ENCODE measurements around the gene SPRY1.

The SPRY1 gene

DNA sequence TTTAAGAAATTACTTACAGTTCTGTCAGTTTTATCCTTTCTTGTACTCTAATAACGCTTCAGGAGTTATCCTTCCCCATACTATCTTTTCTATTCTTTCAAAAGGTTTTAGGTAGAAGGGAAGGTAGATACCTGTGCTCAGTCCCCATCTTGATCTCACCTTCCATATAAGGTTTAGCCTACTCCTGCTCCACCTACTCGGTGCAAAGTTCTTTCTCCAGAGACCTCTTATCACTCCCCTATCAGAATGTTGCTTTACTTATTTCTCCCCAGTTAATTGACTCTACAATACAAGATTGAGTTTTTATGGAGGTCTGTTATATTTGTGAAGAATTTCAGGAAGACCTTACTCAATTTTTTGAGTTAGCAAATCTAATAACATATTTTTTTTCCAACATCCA, 33.9 kb downstream of the SPRY1 start:
- no peak for TF ChIP-seq GATA2 (IDR thresholded peaks at IDR 0.05; ENCODE audit: low read depth, low read length)
- no peak for TF ChIP-seq GATA3 (IDR thresholded peaks at IDR 0.05; ENCODE audit: low read depth, low read length)

DNA sequence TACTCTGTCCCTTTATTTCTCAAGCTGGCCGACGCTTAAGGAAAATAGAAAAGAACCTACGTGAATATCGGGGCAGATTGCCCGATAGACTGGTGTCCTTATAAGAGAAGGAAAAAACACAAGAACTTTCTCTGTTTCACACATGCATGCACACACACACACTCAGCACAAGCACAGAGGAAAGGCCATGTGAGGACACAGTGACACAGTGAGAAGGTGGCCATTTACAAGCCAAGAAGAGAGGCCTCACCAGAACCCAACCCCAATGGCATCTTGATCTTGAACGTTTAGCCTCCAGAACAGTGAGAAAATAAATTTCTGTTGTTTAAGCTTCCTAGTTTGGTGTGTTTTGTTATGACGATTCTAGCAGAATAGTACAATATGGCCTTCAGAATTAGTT, 37.0 kb downstream of the SPRY1 start:
- TF ChIP-seq GATA3 (IDR thresholded peaks at IDR 0.05; ENCODE audit: low read depth, low read length) (no peak), GATA2 (IDR thresholded peaks at IDR 0.05; ENCODE audit: low read depth, low read length) (no peak)

DNA sequence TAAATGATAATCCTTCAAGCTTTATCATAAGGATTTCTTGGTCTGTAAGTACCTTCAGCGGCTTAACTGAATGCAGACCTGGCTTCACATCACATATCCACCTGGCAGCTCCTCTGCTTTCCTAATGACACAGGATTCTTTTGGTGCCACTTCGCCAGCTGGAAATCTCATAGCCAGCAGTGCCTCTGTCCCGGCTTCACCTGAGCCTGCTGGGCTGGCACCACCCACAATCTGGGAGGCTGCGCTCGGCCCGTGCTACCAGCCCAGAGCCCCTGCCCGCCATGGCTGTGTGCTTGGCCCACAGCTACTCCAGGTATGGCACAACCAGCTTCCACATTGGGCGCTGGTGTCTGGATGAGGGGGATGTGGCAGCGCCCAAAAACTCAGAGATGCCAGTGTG, 37.4 kb downstream of the SPRY1 start:
- TF ChIP-seq GATA3 (IDR thresholded peaks at IDR 0.05; ENCODE audit: low read depth, low read length) = no peak
- no peak for TF ChIP-seq GATA2 (IDR thresholded peaks at IDR 0.05; ENCODE audit: low read depth, low read length)

DNA sequence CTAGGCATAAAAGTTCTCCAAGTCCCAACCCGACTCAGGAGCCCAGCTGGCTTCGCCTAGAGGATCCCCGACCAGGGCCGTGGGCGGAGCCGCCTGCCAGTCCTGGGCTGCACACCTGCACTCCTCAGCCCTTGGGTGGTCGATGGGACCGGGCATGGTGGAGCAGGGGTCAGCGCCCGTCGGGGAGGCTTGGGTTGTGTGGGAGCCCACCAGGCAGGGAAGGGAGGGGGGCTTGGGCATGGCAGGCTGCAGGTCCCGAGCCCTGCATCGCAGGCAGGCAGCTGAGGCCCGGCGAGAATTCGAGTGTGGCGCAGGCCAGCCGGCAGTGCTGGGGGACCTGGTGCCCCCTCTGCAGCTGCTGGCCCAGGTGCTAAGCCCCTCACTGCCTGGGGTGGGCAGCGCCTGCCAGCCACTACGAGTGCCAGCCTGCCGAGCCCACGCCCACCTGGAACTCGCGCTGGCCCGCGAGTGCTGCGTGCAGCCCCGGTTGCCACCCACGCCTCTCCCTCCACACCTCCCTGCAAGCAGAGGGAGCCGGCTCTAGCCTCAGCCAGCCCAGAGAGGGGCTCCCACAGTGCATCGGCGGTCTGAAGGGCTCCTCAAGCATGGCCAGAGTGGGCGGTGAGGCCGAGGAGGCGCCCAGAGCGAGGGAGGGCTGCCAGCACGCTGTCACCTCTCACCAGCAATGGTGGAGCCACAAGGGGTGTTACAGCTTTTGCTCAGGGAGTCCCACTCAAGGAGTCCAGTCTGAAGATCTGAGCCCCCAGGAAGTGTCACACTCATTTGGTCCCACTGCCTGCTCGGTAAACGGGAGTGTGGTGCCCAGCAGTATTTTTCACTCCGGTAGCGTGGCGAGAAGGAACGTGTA, 38.9 kb downstream of the SPRY1 start:
- TF ChIP-seq GATA3 (IDR thresholded peaks at IDR 0.05; ENCODE audit: low read depth, low read length) = no peak
- no peak for TF ChIP-seq GATA2 (IDR thresholded peaks at IDR 0.05; ENCODE audit: low read depth, low read length)

DNA sequence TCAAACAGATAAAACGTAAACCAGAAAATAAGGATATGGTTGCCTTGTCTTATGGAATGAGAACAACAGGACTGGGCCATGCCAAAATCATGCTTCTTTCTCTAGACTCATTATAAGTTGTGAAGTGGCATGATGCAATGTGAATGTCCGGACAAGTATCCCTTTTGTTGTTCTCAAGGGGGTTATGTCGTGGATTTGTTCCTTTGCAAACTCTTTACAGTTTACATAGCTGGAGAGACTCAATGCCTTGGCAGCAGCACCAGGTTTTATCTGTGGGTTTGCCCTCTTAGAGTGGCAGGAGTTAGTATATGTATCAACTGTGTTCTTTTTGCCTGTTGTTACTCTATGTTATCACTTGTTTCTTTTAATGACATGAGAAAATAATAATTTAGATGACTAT, 41.4 kb downstream of the SPRY1 start:
- TF ChIP-seq GATA2 (IDR thresholded peaks at IDR 0.05; ENCODE audit: low read depth, low read length) (no peak), GATA3 (IDR thresholded peaks at IDR 0.05; ENCODE audit: low read depth, low read length) (no peak)

DNA sequence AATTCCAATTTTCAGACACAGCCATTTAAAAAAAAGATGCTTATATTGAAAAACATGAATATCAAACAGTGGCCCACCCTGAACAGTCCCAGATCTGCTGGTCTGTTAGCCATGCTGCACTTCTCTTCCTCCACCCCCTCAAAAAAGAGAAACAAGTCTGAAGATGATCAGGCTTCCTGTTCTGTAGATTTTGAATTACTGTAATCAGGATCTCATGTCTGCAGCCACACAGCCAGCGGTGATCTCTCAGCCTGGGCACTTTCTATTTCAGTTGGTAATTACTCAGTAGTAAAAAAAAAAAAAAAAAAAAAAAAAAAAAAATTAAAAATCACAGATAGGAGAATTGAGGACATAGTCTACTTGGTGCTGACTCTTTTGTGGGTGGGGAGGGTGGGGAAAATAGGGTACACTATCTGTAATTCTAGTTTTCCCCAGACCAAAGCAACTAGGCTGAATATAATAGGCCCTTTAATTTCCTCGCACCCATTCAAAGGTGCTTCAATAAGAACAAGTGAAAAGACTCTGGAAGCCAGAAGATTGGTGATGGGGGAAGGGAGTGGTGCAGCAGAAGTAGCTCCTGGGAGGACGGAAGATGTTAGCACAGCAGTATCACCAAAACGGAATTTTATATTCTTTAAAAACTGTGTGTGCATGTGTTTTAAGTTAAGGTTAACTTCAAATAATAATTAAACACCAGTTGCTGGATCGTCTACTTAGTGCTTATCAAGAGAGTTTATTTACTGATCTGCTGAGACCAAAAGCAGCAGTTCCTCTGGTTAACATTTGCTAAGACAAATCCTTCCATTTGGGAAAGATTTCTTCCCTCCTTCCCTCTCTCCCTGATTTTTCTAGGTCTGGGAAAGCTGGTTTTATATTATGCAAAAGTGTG, 47.0 kb downstream of the SPRY1 start:
- TF ChIP-seq GATA3 (IDR thresholded peaks at IDR 0.05; ENCODE audit: low read depth, low read length) = no peak
- no peak for TF ChIP-seq GATA2 (IDR thresholded peaks at IDR 0.05; ENCODE audit: low read depth, low read length)

DNA sequence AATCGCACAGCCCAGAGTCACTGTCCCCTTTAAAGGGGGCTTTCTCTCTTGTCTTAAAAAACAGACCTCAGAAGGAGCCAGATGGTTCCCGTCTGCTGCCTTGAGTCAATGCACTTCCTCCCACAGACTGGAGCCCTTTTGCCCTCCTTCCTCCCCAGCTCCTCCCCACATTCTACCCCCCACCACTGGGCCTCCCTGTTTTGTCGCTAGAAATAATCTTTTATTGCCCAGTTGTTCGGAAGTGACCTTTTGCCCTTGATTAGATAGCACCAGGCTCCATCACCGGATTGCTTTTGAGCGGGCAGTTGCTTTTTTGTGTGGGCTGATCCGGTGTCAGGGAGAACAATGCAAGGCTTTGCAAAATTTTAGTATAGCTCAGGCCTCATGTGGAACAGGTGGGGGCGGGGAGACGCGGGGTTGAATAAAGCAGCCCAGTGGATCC, 47.7 kb downstream of the SPRY1 start:
- TF ChIP-seq GATA2 (IDR thresholded peaks at IDR 0.05; ENCODE audit: low read depth, low read length) = no peak
- no peak for TF ChIP-seq GATA3 (IDR thresholded peaks at IDR 0.05; ENCODE audit: low read depth, low read length)

DNA sequence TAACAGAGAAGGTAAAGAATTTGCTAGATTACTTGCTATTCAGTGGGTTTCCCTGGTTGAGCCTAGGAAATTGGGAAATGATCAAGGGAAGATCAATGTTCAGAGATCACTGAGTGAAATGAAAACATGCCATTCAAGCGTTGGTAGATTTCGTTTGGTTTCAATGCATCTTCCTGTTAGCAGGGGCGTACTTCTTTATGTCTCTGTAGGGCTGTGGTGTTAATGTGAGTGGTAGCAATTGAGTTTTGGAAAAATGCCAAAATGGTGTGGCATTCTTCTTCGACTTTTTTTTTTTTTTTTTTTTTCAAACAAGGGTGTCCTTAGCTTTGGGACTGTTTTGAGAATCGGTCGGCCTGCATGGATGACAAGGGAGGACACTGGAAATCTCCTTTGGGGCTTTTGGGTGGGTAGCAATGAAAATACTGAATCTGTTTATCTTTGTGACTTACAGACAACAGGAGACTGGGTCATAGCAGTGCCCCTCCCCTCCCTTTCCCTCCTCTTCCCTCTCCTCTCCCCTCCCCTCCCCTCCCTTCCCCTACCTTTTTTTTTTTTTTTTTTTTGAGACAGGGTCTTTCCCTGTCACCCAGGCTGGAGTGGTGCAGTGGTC, 50.4 kb downstream of the SPRY1 start:
- TF ChIP-seq GATA2 (IDR thresholded peaks at IDR 0.05; ENCODE audit: low read depth, low read length) (no peak), GATA3 (IDR thresholded peaks at IDR 0.05; ENCODE audit: low read depth, low read length) (no peak)

DNA sequence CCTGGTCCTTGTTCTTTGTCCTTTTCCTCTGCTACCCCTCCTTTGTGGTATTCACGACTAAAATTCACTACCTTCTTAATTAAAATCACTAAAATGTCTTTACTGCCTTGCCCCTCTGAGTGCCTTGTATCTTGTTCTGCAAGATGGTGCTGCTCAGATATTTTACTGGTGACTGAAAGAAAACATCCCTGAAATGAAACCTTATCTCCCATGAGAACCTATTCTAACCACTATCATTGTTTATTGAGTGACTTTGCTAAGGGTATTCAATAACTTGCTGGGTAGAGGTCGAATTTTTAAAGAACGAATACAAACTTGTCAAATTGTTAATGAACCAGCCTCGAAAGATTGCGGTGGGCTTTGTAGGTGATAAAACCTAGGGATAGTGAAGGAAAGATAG, 52.8 kb downstream of the SPRY1 start:
- no peak for TF ChIP-seq GATA3 (IDR thresholded peaks at IDR 0.05; ENCODE audit: low read depth, low read length)

DNA sequence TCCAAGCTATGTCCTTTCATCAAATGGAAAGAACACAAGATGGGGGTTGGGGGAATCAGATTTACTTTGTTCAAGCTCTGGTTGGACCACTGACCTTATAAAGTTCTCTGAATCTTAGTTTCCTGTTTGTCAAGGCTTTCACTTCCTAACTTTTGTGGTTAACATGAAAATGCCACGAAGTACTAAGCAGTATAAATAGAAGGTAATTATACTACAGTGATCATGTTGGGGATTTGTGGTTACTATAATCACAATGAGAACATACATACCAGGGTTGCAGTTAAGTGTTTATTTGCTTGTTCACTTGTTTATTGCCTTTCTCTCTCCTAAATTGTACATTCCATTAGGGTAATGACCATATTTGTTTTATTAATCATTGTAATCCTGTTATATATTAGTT, 53.2 kb downstream of the SPRY1 start:
- TF ChIP-seq GATA3 (IDR thresholded peaks at IDR 0.05; ENCODE audit: low read depth, low read length) = no peak
- no peak for TF ChIP-seq GATA2 (IDR thresholded peaks at IDR 0.05; ENCODE audit: low read depth, low read length)

DNA sequence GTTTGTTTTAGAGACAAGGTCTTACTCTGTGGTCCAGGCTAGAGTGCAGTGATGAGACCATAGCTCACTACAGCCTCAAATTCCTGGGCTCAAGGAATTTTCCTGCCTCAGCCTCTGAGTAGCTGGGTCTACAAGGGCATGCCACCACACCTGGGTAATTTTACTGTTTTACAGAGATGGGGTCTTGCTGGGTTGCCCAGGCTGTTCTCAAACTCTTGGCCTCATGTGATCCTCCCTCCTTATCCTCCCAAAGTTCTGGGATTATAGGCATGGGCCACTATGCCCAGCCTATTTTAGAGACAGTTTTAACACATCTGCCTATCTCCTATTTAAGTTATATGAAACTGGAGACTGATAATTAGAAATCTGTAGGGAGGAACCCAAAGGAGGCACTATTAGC, 53.8 kb downstream of the SPRY1 start:
- TF ChIP-seq GATA2 (IDR thresholded peaks at IDR 0.05; ENCODE audit: low read depth, low read length) (no peak), GATA3 (IDR thresholded peaks at IDR 0.05; ENCODE audit: low read depth, low read length) (no peak)

DNA sequence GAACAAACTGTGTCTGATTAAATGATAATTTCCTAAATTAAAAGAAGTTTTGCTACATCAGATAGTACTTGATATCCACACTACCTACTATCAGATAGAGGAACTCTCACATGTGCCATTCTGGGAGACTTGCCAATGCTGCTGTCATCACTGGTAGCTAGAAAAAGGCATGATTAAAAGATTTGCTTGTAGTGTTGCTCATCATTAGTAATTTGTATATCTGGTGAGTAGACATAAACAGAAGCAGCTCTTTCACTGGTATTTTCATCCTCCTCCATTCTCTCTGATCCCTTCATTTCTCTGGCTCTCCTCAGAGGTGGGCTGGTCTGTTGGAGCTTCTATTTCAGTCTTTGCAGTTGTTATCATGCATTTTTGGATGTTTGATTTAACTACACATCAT, 56.0 kb downstream of the SPRY1 start:
- TF ChIP-seq GATA3 (IDR thresholded peaks at IDR 0.05; ENCODE audit: low read depth, low read length) (peak; percentile 88), GATA2 (IDR thresholded peaks at IDR 0.05; ENCODE audit: low read depth, low read length) (peak; percentile 75; the same call in 1 of the 2 replicates)

DNA sequence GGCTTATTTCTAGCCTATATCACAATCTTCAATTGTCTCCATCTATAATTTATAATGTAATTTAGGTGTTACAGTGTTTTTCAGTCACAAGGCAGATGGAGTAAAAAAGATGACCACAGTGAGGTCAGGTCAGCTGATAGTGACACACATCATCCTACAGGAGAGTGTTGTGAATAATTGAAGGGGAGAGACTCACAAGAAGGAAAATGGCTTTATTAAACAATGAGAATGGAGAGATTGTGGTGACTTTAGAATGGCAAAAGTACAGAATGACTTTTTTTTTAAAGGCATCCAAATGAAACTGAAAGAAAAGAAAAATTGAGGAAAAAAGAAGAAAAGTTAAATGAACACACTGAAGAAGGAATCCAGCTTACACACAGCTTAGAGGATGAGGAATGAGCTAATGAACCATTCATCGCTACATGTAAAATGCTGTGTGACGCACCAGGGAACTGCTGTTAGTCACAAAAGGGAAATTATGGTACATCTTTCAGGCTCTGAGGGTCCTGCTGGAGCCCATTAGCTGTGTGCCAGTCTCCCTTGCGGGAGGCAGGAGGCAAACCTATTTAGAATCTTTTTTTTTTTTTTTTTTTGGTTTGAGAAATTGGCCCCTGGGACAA, 56.6 kb downstream of the SPRY1 start:
- no peak for TF ChIP-seq GATA3 (IDR thresholded peaks at IDR 0.05; ENCODE audit: low read depth, low read length)
- no peak for TF ChIP-seq GATA2 (IDR thresholded peaks at IDR 0.05; ENCODE audit: low read depth, low read length)

Data from SH-SY5Y (cell line).